Measurements from ENCODE around the gene CDCA4. TPM values are rescaled to one million over a fixed set of nuclear protein-coding genes. Genes with fewer than 3 reads are reported as not detected.

The CDCA4 gene
- total RNA-seq, 1 experiment from 2014 or later = 57.7 TPM

- H3K9me3 Mint-ChIP-seq = no peaks in the 10 kb centered on the region
- no peak overlapping the region for H3K27ac Mint-ChIP-seq
- H4K20me1 ChIP-seq (ENCODE audit: control insufficient read depth, insufficient read depth, insufficient read length) = no peaks in the 10 kb centered on the region
- H3K18ac ChIP-seq (ENCODE audit: insufficient read length, low read depth, low read length) = no peak overlapping the region
- H3K23me2 ChIP-seq (ENCODE audit: insufficient read length, low read depth, low read length, poor library complexity, severe bottlenecking) = peaks cover 6% of the 10 kb centered on the region
- no peak overlapping the region for H3K4me3 Mint-ChIP-seq
- no peak overlapping the region for H3K56ac ChIP-seq (ENCODE audit: insufficient read length, low read depth, low read length)
- no peak overlapping the region for H2BK20ac ChIP-seq (ENCODE audit: low read depth, low read length, poor library complexity, severe bottlenecking)
- no peak overlapping the region for H2AK5ac ChIP-seq (ENCODE audit: insufficient read length, low read length)
- no peaks in the 10 kb centered on the region for H3K36me3 Mint-ChIP-seq (ENCODE audit: insufficient read depth in 1 of 3, low read depth in 3 of 3)
- no peak overlapping the region for H2BK120ac ChIP-seq (ENCODE audit: low read depth, low read length, poor library complexity, severe bottlenecking)
- H3K4me1 ChIP-seq (ENCODE audit: insufficient read depth, low read length) = peaks cover 3% of the 10 kb centered on the region; the same call in 1 of the 2 replicates
- no peak overlapping the region for H3K9ac ChIP-seq (ENCODE audit: extremely low read depth, insufficient read length, low read length)
- H2BK12ac ChIP-seq (ENCODE audit: insufficient read length, low read depth, low read length) = no peak overlapping the region
- no peak overlapping the region for H4K8ac ChIP-seq (replicated peaks; ENCODE audit: insufficient read length, low read depth, low read length)
- no peak overlapping the region for H3K23ac ChIP-seq (ENCODE audit: insufficient read length, low read depth, low read length)
- H4K91ac ChIP-seq (ENCODE audit: insufficient read length, low read depth, low read length) = no peak overlapping the region
- H3K4ac ChIP-seq (ENCODE audit: low read depth, low read length) = no peak overlapping the region
- TF ChIP-seq CTCF (conservative IDR thresholded peaks at IDR 0.05) = no peak
- H3T11ph ChIP-seq (ENCODE audit: low read length) = no peak overlapping the region
- peaks cover 24% of the 10 kb centered on the region for H3K27me3 Mint-ChIP-seq (ENCODE audit: low read depth)
- H4K5ac ChIP-seq (ENCODE audit: insufficient read length, low read depth, low read length) = no peak overlapping the region
- no peaks in the 10 kb centered on the region; the same call in 1 of the 2 replicates for H3K27me3 ChIP-seq (ENCODE audit: insufficient read depth, low read length)
- WGBS (ENCODE audit: extremely low coverage, insufficient read length, low lambda C conversion rate) = no CpG with 5 or more reads among the region's 9 CpGs
- H2BK5ac ChIP-seq (ENCODE audit: insufficient read length, low read length) = no peak overlapping the region
- no peaks in the 10 kb centered on the region for H3K79me2 ChIP-seq (ENCODE audit: insufficient read depth, low read length)
- no peak overlapping the region for H3K4me2 ChIP-seq (ENCODE audit: insufficient read depth, insufficient read length, low read length)
- no peaks in the 10 kb centered on the region for H3K9me3 ChIP-seq (ENCODE audit: control insufficient read depth, low read depth, low read length)
- no peak for DNase-seq
- H2AFZ ChIP-seq (ENCODE audit: low read length) = no peak overlapping the region
- H3K79me1 ChIP-seq (ENCODE audit: insufficient read depth, low read depth, low read length, poor library complexity, severe bottlenecking) = no peaks in the 10 kb centered on the region
- H3K14ac ChIP-seq (ENCODE audit: insufficient read depth, low read length) = no peak overlapping the region; the same call in 1 of the 2 replicates
- H3K27ac ChIP-seq (ENCODE audit: insufficient read length, low read depth, low read length) = no peak overlapping the region
- H3K4me1 Mint-ChIP-seq = peaks cover 11 to 21% of the 10 kb centered on the region in 2 experiments
- no peak overlapping the region for H2BK15ac ChIP-seq (ENCODE audit: low read depth, low read length)
Measured at GRCh38 chr14:104966261-104966865, 54.5 kb downstream of the CDCA4 start.
